Nucleus accumbens (tissue), 56 donors: ENCODE data around the gene DPP8.
"Not testable (repeated sequence)": the region's sequence is repeated elsewhere in the genome, so short reads cannot be mapped to it uniquely, and the experiment has no call there.

Experiments
- DNase-seq, 56 donors: peaks; one replicate each; lab custom pipeline; 2025; lab: John Stamatoyannopoulos, UW

The DPP8 gene

DNA sequence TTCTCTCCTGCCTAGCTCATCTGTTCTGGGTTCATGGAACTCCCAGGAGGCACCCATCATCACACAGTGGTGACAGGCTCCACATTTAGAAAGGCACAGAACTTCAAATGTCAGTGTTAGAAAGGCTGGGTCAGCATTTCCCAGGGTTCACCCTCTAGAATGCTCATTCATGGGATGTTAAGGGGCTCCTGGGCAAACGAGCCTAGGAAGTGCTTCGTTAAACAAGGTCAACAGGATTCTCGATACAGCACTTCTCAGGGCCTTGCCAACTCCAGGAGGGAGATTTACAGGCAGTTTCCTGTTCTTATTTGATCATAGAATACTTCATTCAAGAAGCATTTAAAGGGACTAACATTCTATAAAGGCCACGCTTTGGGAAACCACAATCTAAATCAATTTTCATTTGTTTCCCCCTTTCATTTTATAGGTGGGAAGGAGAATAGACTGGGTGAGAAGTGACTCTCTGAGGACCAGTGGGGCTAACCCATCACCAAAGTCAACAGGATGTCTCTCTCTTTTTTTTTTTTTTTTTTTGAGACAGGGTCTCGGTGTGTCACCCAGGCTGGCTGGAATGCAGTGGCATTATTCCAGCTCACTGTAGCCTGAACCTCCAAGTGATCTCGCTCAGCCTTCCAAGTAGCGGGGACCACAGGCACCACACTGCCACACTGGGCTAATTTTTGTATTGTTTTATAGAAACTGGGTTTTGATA is 109.0 kb downstream of the DPP8 start:
- no peak for DNase-seq

GRCh38 chr15:65406424-65407000 is 111.0 kb downstream of the DPP8 start:
- DNase-seq: no peak

DNA sequence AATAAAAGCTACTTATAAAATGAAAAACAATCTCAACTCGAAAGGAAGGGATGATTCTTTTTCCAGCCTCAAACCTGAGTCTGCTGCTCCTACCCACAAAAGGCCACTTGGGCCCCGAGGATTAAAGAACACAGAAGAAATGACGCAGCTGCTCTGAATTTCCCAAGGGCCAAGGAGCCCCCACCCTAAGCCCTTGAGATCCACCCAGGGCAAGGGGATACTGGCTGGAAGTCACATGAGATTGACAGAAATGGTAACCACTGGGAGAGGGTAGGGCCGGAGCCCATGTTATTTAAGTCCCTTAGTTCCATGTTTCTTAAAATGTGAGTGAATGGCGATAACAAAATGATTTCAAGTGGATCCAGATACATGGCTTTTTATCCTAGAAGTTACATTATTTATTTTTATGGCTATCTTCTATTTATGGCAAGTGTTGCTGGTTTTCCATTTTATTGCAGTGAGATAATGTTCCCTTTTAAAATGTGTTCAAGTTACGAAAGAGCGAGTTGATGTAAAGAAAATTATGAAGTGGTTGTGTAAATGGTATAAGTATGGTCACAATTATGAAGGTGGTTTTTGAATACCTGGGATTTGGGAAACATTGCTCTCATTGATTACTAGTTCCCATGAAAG is 111.6 kb downstream of the DPP8 start:
- DNase-seq: no peak

- DNase-seq: no peak
Measured at GRCh38 chr15:65404186-65404872, 113.2 kb downstream of the DPP8 start.

GRCh38 chr15:65402961-65403360 is 114.5 kb downstream of the DPP8 start:
- DNase-seq: no peak

- DNase-seq: no peak
Measured at GRCh38 chr15:65401611-65402240, 115.8 kb downstream of the DPP8 start.

DNA sequence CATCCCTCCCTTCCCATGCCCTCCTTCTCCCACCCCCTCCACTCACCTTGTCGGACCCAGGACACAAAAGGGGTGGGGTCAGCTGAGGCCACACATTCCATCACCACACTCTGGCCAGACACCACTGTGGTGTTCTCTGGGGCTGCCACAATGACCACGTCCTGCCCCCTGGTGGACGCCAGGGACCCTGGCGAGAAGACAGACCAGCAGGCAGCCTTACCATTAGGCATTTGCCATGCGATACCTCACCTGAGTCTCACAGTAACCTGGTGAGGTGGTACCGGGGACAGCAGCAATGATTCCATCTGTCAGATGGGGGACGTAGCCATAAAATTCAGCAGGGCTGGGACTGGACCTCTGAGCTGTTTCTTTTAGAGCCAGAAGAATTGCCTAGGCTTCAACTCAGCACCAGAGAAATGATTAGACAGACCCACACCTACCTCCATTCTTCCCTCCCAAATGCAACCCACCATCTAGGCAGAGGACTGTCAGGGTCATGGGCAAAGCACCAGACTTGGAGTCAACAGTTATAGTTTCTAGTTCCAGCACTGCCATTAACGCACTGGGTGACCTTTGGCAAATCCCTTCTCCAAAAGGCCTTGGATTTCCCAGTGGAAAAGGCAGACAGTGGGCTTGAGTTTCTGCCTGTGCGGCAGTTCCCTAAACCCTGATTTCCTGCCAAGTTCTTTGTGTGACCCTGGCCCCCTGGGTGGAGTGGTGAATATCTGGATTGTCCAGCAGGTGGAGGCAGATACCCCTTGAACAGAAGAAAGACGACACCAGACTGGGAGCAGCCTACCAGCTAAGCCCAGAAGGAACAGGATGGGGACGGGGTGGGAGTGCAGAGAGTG is 116.5 kb downstream of the DPP8 start:
- DNase-seq: peak in 30 of 56 donors; percentile 7 to 73 (median 19)

- DNase-seq: no peak
Measured at GRCh38 chr15:65399997-65400396, 117.5 kb downstream of the DPP8 start.

DNA sequence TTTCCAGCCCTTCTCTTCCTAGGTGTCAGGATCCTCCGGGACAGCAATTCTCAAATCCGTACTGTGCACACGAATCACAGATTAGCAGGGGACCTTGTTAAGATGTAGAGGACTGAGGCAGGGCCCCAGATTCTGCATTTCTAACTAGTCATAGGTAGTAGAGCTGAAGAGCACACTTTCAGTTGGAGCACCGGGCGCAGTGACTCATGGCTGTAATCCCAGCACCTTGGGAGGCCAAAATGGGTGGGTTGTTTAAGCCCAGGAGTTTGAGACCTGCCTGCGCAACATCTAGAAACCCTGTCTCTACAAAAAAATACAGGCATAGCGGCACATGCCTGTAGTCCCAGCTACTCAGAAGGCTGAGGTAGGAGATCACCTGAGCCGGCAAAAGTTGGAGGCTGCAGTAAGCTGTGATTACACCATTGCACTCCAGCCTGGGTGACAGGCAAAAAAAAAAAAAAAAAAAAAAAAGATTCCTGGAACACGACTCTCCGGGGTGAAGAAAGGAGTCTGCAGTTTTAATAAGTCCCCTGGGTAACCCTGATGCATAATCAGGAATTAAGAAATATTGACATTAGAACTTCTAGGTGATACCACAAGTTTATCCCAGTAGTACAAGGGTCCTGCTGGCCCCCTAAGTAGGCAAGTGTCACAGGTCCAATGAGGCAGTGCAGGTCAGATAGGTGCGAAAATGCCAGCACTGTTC is 118.3 kb downstream of the DPP8 start:
- DNase-seq: no peak

GRCh38 chr15:65398486-65398885 is 119.0 kb downstream of the DPP8 start:
- DNase-seq: not testable (repeated sequence)

- no peak for DNase-seq
Measured at GRCh38 chr15:65396965-65397317, 120.5 kb downstream of the DPP8 start.

GRCh38 chr15:65396283-65396964 is 121.1 kb downstream of the DPP8 start:
- no peak for DNase-seq

GRCh38 chr15:65395567-65396202 is 121.8 kb downstream of the DPP8 start:
- DNase-seq: no peak

DNA sequence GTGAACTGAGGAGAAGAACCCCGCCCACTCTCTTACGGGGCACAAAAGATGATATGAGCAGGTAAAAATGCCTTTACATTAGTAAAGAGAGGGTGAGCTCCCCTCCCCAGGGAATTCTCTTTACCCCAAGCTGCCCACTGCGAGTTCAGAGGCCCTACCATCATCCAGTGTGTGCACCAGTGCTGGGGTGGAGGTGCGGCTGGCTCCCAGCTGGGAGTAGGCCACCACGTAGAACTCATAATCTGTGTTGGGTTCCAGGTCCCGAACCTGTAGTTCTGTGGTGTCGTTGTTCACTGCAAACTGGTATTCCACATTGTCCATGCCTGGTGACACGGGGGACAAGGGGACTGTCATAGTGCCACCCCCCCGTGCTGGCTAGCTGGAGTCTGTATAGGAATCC is 122.6 kb downstream of the DPP8 start:
- no peak for DNase-seq

GRCh38 chr15:65394280-65394789 is 123.2 kb downstream of the DPP8 start:
- no peak for DNase-seq

DNA sequence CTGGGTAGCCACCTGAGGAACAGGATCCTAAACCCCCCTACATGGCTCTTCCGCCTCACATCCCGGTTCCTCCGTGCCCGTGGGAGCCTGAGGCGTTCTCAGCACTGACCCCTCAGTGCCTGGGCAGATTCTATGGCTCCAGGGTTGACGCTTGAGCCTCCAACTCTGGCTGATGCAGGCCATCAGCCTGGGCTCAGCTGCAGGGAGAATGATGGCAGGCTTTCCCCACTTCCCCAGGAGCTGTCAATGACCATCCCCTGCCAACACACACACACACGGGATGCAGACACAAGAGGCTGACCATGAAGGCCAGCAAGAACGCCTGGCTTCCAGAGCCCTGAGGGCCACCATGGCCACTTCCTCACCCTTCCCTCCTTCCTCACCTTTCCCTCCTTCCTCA is 123.9 kb downstream of the DPP8 start:
- DNase-seq: no peak

GRCh38 chr15:65393091-65393490 is 124.4 kb downstream of the DPP8 start:
- no peak for DNase-seq
